HepG2 (cell line): ENCODE measurements around the gene SPSB1. TPM values are rescaled to one million over a fixed set of nuclear protein-coding genes. Genes with fewer than 3 reads are reported as not detected.

ENCODE experiments used
- ARID2 ChIP-seq: sonication (generic); formaldehyde crosslinking; IDR thresholded peaks from 2 replicates; pipeline ENCODE4 v1.8.1; 2022; ENCODE audit warnings: mild to moderate bottlenecking, missing genetic modification reagents, borderline replicate concordance
- BRD4 ChIP-seq: sonication (generic); formaldehyde crosslinking; IDR thresholded peaks from 2 replicates; pipeline ENCODE4 v1.4.0; 2020; ENCODE audit warnings: missing genetic modification reagents
- CREBL2 ChIP-seq: sonication (generic); formaldehyde crosslinking; IDR thresholded peaks from 2 replicates; pipeline ENCODE4 v1.8.1; 2023; ENCODE audit warnings: missing genetic modification reagents, mild to moderate bottlenecking, borderline replicate concordance
- HMG20A ChIP-seq: IDR thresholded peaks from 2 replicates; pipeline ENCODE4 v1.6.1; 2016; ENCODE audit warnings: borderline replicate concordance
- KDM3A ChIP-seq: IDR thresholded peaks from 2 replicates; pipeline ENCODE4 v1.6.1; 2018; ENCODE audit warnings: low read depth, missing compliant biosample characterization
- RARA ChIP-seq: IDR thresholded peaks from 2 replicates; pipeline ENCODE4 v1.6.1; 2016; ENCODE audit warnings: missing genetic modification reagents, missing compliant biosample characterization
- ZNF136 ChIP-seq: sonication (generic); formaldehyde crosslinking; IDR thresholded peaks from 2 replicates; pipeline ENCODE4 v1.8.1; 2022; ENCODE audit warnings: low read depth, mild to moderate bottlenecking, moderate library complexity, missing genetic modification reagents
- ZNF235 ChIP-seq: sonication (generic); formaldehyde crosslinking; IDR thresholded peaks from 2 replicates; pipeline ENCODE4 v1.8.1; 2023; ENCODE audit warnings: mild to moderate bottlenecking, missing genetic modification reagents, borderline replicate concordance
- ZNF574 ChIP-seq: sonication (generic); formaldehyde crosslinking; IDR thresholded peaks from 2 replicates; pipeline ENCODE4 v1.4.0; 2020; ENCODE audit warnings: missing genetic modification reagents
- ZNF619 ChIP-seq: sonication (generic); formaldehyde crosslinking; IDR thresholded peaks from 2 replicates; pipeline ENCODE4 v1.4.0; 2020; ENCODE audit warnings: mild to moderate bottlenecking, missing genetic modification reagents
- ZNF737 ChIP-seq: sonication (generic); formaldehyde crosslinking; IDR thresholded peaks from 2 replicates; pipeline ENCODE4 v1.5.0; 2020; ENCODE audit warnings: missing genetic modification reagents, mild to moderate bottlenecking, borderline replicate concordance
- ZNF777 ChIP-seq: sonication (generic); formaldehyde crosslinking; IDR thresholded peaks from 2 replicates; pipeline ENCODE4 v1.4.0; 2020; ENCODE audit warnings: missing genetic modification reagents
- ZNF780A ChIP-seq: sonication (generic); formaldehyde crosslinking; IDR thresholded peaks from 2 replicates; pipeline ENCODE4 v1.8.0; 2022; ENCODE audit warnings: mild to moderate bottlenecking, missing genetic modification reagents, moderate library complexity
- ZNF816 ChIP-seq: sonication (generic); formaldehyde crosslinking; IDR thresholded peaks from 2 replicates; pipeline ENCODE4 v1.8.0; 2022; ENCODE audit warnings: missing genetic modification reagents, mild to moderate bottlenecking, borderline replicate concordance
- ZSCAN25 ChIP-seq: sonication (generic); formaldehyde crosslinking; IDR thresholded peaks from 2 replicates; pipeline ENCODE4 v1.8.0; 2022; ENCODE audit warnings: mild to moderate bottlenecking, missing genetic modification reagents
- polyA plus RNA-seq, 8 experiments: library from polyadenylated mRNA; depleted of rRNA in 3 of 8; stranded (reverse) in 7 of 8; unstranded in 1 of 8; fragments of >200 nt; fragmentation: Illumina TruSeq in 4 of 8; extraction: Trizol in 4 of 8; gene quantifications; 2 replicates each; pipeline versions ENCODE4 v1.2.1 to v1.2.3, GENCODE V29; 2011 to 2016; ENCODE audit warnings: low read depth in 4 of 8, missing spikeins in 1 of 8, mixed read lengths in 1 of 8; ENCODE audit not compliant: insufficient read depth in 1 of 8
- total RNA-seq, 5 experiments: library from RNA; depleted of rRNA; stranded (reverse); fragments of >200 nt; fragmentation: Illumina TruSeq; extraction: Trizol; gene quantifications; 2 replicates each; pipeline ENCODE4 v1.2.3, GENCODE V29; 2016; ENCODE audit warnings: low read depth in 1 of 5
- TF ChIP-seq, protein P1 (sequence below): IDR thresholded peaks from 2 replicates; pipeline ENCODE4 v1.6.1; 2016; ENCODE audit warnings: missing genetic modification reagents, missing compliant biosample characterization
- TF ChIP-seq, protein P2 (sequence below): sonication (generic); formaldehyde crosslinking; IDR thresholded peaks from 2 replicates; pipeline ENCODE4 v1.4.0; 2020; ENCODE audit warnings: missing genetic modification reagents, borderline replicate concordance
- TF ChIP-seq, protein P3 (sequence below): sonication (generic); formaldehyde crosslinking; IDR thresholded peaks from 2 replicates; pipeline ENCODE4 v1.5.0; 2020; ENCODE audit warnings: missing genetic modification reagents

Gene SPSB1
- total and polyA plus RNA-seq, 2 of the 13 experiments (the other 11 are each of a cell fraction or from before 2014, with no cell fraction given) = 5.0 to 8.0 TPM

DNA sequence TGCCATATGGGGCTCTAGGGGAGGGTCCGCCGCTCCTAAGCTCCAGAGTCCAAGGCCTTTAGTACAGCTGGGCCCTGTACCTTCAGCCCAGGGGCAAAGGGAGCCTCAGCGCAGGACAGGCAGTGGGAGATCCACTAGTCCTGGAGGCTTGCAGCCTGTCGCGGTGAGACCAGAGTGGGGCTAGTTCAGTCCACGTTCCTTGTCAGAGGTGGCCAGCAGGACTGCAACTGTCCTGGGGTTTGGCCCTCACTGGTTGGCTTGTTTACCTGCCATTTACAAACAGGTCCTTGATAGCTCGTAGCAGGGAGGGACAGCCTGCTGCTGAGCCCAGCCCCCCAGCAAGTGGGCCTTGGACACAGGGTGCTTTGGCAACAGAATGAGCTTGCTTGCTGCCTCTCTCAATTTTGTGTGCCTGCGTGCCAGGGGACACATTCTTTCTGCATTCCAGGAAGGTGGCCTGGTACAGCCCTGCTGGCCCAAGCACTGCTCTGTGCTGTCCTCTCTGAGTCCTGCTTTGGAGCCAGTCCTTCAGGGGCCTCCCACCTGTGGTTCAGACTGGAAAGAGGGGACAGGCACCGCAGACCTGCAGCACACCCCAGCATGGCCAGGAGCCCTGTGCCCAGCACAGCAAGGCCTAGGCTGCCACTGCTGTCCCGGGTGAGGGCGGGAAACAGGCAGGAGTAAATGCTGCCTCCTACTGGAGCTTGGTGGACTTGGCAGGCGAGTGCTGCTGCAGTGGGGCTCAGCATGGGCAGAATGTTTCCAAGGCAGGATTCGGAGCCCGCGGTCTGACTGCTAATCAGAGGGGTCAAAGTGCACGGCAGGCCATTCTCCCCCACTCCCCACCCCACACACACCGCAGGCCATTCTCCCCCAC is 42.9 kb upstream of the SPSB1 start (continued):
- TF ChIP-seq HMG20A = no peak; the same call in 1 of the 2 replicates
- no peak for TF ChIP-seq ZNF816 (CRISPR knock-in tag)
- TF ChIP-seq, protein P1, sequence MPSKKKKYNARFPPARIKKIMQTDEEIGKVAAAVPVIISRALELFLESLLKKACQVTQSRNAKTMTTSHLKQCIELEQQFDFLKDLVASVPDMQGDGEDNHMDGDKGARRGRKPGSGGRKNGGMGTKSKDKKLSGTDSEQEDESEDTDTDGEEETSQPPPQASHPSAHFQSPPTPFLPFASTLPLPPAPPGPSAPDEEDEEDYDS (CRISPR knock-in tag) = peak; percentile 27
- TF ChIP-seq, protein P2, sequence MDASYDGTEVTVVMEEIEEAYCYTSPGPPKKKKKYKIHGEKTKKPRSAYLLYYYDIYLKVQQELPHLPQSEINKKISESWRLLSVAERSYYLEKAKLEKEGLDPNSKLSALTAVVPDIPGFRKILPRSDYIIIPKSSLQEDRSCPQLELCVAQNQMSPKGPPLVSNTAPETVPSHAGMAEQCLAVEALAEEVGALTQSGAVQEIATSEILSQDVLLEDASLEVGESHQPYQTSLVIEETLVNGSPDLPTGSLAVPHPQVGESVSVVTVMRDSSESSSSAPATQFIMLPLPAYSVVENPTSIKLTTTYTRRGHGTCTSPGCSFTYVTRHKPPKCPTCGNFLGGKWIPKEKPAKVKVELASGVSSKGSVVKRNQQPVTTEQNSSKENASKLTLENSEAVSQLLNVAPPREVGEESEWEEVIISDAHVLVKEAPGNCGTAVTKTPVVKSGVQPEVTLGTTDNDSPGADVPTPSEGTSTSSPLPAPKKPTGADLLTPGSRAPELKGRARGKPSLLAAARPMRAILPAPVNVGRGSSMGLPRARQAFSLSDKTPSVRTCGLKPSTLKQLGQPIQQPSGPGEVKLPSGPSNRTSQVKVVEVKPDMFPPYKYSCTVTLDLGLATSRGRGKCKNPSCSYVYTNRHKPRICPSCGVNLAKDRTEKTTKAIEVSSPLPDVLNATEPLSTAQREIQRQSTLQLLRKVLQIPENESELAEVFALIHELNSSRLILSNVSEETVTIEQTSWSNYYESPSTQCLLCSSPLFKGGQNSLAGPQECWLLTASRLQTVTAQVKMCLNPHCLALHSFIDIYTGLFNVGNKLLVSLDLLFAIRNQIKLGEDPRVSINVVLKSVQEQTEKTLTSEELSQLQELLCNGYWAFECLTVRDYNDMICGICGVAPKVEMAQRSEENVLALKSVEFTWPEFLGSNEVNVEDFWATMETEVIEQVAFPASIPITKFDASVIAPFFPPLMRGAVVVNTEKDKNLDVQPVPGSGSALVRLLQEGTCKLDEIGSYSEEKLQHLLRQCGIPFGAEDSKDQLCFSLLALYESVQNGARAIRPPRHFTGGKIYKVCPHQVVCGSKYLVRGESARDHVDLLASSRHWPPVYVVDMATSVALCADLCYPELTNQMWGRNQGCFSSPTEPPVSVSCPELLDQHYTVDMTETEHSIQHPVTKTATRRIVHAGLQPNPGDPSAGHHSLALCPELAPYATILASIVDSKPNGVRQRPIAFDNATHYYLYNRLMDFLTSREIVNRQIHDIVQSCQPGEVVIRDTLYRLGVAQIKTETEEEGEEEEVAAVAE (CRISPR knock-in tag) = peak; percentile 28; the same call in 1 of the 2 replicates
- TF ChIP-seq ZNF780A = no peak
- 0 out of 2 replicates have a peak, but pooled peaks have one; percentile 60 for TF ChIP-seq KDM3A
- no peak for TF ChIP-seq CREBL2 (CRISPR knock-in tag)
- no peak for TF ChIP-seq ZNF777 (CRISPR knock-in tag)
- 0 out of 2 replicates have a peak, but pooled peaks have one; percentile 77 for TF ChIP-seq ZNF619 (CRISPR knock-in tag)
- TF ChIP-seq, protein P3, sequence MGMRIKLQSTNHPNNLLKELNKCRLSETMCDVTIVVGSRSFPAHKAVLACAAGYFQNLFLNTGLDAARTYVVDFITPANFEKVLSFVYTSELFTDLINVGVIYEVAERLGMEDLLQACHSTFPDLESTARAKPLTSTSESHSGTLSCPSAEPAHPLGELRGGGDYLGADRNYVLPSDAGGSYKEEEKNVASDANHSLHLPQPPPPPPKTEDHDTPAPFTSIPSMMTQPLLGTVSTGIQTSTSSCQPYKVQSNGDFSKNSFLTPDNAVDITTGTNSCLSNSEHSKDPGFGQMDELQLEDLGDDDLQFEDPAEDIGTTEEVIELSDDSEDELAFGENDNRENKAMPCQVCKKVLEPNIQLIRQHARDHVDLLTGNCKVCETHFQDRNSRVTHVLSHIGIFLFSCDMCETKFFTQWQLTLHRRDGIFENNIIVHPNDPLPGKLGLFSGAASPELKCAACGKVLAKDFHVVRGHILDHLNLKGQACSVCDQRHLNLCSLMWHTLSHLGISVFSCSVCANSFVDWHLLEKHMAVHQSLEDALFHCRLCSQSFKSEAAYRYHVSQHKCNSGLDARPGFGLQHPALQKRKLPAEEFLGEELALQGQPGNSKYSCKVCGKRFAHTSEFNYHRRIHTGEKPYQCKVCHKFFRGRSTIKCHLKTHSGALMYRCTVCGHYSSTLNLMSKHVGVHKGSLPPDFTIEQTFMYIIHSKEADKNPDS = no peak
- peak; percentile 52 for TF ChIP-seq RARA (CRISPR knock-in tag)
- no peak for TF ChIP-seq ZNF737 (CRISPR knock-in tag)
- no peak for TF ChIP-seq ARID2
- peak; percentile 81 for TF ChIP-seq BRD4 (CRISPR knock-in tag)
- TF ChIP-seq ZNF235 (CRISPR knock-in tag) = no peak
- TF ChIP-seq ZNF574 (CRISPR knock-in tag) = no peak; the same call in 1 of the 2 replicates
- TF ChIP-seq ZSCAN25 (CRISPR knock-in tag) = peak; percentile 92
- TF ChIP-seq ZNF136 = no peak
